KBM-7 (cell line): Measurements from ENCODE around the gene SLC7A1.

ENCODE experiments used
- DNase-seq: peaks from one replicate; pipeline ENCODE4 v3.0.0-alpha.2; 2015
- in situ Hi-C: fragments of 300-500 bp; cut with MboI; formaldehyde crosslinking; loops from 2 replicates; pipeline ENCODE4 v1.14.3; 2020; ENCODE audit warnings: low sequenced_read_pairs, low pct_unique_long_range_greater_than_20kb, mixed read lengths

The SLC7A1 gene

GRCh38 chr13:29483623-29484022 lies 111.9 kb downstream of the SLC7A1 start:
- in situ Hi-C loops = no loop called here
- no peak for DNase-seq

GRCh38 chr13:29483211-29483610 lies 112.3 kb downstream of the SLC7A1 start:
- DNase-seq = no peak
- in situ Hi-C loops = no loop called here

DNA sequence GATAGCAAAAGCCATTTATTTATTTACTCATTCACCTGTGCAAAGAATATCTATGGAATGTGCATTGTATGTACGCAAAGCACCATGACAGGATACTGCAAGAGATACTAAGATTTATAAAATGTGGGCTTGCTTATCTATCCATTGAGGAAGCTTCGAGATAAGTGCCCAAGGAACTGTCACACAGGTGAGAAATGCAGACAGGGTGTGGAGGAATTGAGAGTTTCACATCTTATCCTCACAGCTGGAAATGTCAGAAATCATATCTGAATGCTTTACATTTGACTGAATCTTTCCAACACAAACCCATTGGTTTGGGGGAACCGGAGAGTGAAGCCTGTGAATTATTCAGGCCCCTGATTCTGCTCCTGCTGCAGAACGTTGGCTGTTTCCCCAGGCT lies 113.0 kb downstream of the SLC7A1 start:
- in situ Hi-C loops = no loop called here
- no peak for DNase-seq

DNA sequence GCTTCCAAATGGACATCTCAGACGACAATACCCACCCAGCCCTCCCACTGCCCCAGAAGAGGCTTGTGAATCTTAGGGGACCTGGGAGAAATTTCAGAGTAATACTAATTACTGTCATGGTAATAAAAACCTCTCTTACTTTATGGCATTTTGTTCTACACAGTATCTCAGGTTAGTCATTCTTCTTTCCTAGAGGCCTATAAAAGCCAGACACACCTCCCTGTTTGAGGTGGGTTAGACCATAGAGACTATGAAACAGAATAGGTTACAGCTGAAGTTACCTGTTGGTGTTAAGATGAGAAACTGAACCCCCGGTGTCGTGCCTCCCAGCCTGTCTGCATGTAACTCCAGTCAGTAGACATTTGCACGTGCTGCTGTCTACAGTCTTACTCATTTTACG lies 113.9 kb downstream of the SLC7A1 start:
- in situ Hi-C loops = no loop called here
- DNase-seq = no peak

DNA sequence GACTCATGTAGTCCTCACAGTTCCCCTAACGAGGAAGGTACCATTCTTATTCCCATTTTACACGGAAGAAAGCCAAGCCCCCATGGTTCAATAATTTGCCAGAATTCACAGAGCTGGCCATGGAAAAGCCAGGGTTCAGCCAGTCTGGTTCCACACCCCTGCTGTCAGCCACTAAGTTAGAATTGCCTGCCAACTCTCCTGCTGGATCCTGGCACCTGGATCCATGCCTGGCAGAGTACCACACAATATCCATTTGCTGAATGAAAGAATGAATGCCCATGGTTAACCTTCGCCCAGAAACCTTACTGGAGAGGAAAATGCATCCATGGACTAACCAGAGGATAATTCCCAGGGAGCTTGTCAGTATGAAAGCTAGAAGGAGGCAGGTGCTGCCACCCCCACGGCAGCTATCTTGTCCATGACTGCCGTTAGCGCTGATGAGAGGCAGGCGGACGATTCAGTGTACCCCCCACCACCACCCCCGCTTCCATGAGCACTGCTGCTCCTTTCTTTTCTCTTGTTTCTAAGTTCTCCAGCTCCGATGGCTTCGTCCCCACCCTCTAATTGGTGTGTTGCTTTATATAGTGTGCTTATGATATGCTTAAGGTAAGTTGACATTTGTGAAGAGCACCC lies 114.5 kb downstream of the SLC7A1 start:
- in situ Hi-C loops = no loop called here
- DNase-seq = no peak

DNA sequence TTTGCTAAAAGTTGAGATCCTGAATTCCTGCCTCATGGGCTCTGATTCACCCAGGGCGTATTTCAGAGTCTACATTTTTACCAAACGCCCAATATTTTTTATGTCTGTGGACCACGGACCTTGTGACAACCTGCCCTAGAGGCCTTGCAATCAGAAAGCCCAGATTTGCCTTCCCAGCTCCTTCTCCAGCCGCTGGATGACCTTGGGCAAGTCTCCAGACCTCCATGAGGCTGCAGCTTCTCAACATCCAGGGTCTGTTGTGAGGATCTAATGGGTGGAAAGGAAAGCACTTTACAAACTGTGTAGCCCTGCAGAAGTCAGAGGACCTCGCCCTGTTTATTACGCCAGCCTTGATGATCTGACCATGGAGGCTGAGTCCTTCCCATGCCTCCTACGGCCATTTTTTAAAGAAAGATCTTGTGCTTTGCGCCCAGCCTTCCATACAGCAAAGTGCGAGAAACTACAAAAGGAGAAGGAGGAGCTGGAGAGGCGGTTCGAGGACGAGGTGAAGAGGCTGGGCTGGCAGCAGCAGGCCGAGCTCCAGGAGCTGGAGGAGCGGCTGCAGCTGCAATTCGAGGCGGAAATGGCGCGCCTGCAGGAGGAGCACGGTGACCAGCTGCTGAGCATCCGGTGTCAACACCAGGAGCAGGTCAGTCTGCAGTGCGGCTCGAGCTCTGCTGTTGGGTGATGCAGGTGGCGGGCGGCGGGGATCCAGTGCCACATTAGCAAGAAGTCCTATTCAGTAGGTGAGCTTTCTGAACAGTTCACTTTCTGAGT lies 115.6 kb downstream of the SLC7A1 start:
- no peak for DNase-seq
- in situ Hi-C loops = no loop called here

DNA sequence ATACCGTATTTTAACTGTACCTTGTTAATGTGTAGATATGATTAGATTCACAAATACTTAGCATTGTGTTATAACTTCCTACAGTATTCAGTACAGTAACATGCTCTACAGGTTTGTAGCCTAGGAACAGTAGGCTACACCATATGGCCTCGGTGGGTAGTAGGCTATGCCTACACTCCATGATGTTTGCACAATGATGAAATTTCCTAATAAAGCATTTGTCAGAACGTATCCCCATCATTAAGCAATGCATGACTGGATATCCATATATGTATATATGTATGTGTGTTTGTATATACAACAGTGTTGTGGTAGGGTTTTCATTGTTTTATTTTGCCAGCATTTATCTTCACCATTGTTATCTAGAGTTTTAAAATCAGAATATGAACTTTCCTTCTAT lies 119.4 kb downstream of the SLC7A1 start:
- no peak for DNase-seq

GRCh38 chr13:29474991-29475390 lies 120.5 kb downstream of the SLC7A1 start:
- in situ Hi-C loops = no loop called here

More for the DNA sequence above, 119.4 kb downstream of the SLC7A1 start:
- in situ Hi-C loops = no loop called here

GRCh38 chr13:29473166-29473565 lies 122.3 kb downstream of the SLC7A1 start:
- in situ Hi-C loops = no loop called here

More at GRCh38 chr13:29474991-29475390, 120.5 kb downstream of the SLC7A1 start:
- DNase-seq = no peak

DNA sequence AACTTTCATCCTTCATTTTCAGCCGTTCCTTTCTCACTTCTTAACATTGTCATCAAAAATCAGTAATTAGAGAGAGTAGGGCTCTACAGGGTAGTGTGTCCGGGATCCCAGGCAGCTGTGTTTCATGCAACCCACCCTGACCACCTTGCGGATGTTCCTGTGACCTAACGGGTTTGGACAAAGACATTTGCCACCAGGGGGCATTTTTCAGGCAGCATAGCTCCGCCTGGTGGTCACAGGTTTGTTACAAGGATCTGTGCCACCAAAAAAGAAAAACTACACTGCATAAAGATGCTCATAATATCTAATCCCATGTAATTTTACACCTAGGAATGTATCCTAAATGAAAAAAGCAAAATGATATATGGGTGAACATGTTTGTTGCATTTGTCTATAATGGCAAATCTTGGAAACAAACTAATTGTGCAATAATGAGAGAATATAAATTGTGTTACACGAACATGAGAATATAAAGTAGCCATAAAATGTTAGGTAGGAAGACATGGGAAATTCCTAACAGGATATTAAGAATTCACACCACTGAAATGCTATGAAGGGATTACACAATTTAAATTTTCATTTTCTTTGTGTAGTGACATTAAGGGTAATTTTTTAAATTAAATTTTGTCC lies 123.0 kb downstream of the SLC7A1 start:
- in situ Hi-C loops = no loop called here
- peak; percentile 67 for DNase-seq

More at GRCh38 chr13:29473166-29473565, 122.3 kb downstream of the SLC7A1 start:
- no peak for DNase-seq

DNA sequence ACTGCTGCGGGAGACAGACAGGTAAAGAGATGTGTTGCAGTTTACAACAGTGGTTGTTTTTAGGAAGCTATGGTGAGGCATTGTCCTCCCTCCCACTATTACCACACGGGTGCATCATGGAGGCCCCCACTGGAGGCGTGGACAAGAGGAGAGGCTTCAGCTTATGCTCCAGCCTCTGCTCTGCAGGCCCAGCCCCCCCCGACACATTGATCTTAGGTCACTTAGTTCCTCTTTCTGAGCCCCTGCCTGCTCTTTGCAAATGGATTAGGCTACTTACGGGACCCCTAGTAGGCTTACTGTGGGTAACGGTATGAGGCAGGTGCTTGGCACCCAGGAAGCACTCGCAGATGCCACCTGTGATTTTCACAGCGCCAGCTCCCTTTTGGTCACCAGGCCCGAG lies 123.9 kb downstream of the SLC7A1 start:
- in situ Hi-C loops = no loop called here
- peak; percentile 28 for DNase-seq

- in situ Hi-C loops = no loop called here
- DNase-seq = no peak
Observed at GRCh38 chr13:29465741-29466293, 129.7 kb downstream of the SLC7A1 start.

- in situ Hi-C loops = no loop called here
Observed at GRCh38 chr13:29464105-29464679, 131.3 kb downstream of the SLC7A1 start.

GRCh38 chr13:29459813-29460355 lies 135.6 kb downstream of the SLC7A1 start:
- in situ Hi-C loops = no loop called here
- DNase-seq = no peak

More at GRCh38 chr13:29464105-29464679, 131.3 kb downstream of the SLC7A1 start:
- no peak for DNase-seq
